ENCODE results near the gene SOCS6. TPM values are rescaled to one million over a fixed set of nuclear protein-coding genes. Genes with fewer than 3 reads are reported as not detected.

Gene SOCS6
- total RNA-seq, 1 experiment from 2014 or later: 53.4 TPM

DNA sequence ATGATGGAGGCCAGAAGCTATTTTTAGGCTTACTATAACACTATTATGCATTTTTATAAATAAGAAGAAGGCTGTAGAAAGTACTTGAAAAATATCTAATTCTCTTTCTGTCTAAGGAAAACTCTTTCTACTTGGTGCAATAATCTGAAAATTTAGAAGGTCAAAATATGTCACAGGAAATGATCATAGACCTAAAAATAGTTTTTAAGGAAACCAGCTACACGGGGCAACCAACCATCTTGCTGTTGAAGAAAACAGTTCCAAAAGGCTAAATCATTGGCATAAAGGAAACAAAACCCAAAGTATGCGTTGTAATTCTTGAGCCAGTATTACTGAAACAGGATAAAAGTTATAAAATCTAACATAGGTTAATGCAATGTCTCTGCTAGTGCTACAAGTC is 40.2 kb downstream of the SOCS6 start:
- Histone ChIP-seq H2AFZ (ENCODE audit: low read depth, low read length, poor library complexity, severe bottlenecking) (no peak overlapping the region), H3K27me3 (ENCODE audit: insufficient read depth, low read length) (no peaks in the 10 kb centered on the region), H3K79me2 (ENCODE audit: insufficient read depth, low read length) (peaks cover 87% of the 10 kb centered on the region), H4K20me1 (ENCODE audit: insufficient read depth) (no peaks in the 10 kb centered on the region), H3K9ac (ENCODE audit: low read length) (no peak overlapping the region), H3K36me3 (ENCODE audit: control insufficient read depth in 1 of 2, insufficient read depth in 2 of 2, low read length in 2 of 2) (peaks cover 7 to 41% of the 10 kb centered on the region in 2 experiments), H3K9me3 (ENCODE audit: control insufficient read depth in 1 of 2, insufficient read depth in 1 of 2, low read depth in 1 of 2, low read length in 2 of 2) (peaks cover 0 to 10% of the 10 kb centered on the region in 2 experiments; a peak in 1 of 4 replicates), H3K4me1 (ENCODE audit: control insufficient read depth in 1 of 2, insufficient read depth in 2 of 2, low read length in 2 of 2) (peaks cover 0 to 19% of the 10 kb centered on the region in 2 experiments; a peak in 2 of 4 replicates), H3K4me3 (replicated peaks in 1 of 2; ENCODE audit: low read depth in 1 of 2, low read length in 2 of 2) (no peak overlapping the region), H3K27ac (ENCODE audit: low read depth, low read length) (no peak overlapping the region), H3K4me2 (ENCODE audit: low read length) (no peak overlapping the region), H3K9me2 (ENCODE audit: insufficient read depth) (no peaks in the 10 kb centered on the region)
- ATAC-seq: no peak
- no peak for DNase-seq (ENCODE audit: low read depth, low spot score)
- no peak for TF ChIP-seq POLR2A (IDR thresholded peaks at IDR 0.05; ENCODE audit: borderline replicate concordance, extremely low read depth, insufficient read depth, insufficient read length)
- intact Hi-C loops (cut with micrococcal nuclease): no loop called here
- no TSS peak for BruUV-seq (replicated peaks)
- RAD21 ChIA-PET (ENCODE audit: low non-redundant PET in 1 of 2, low total read pairs in 2 of 2, uncharacterized antibody in 2 of 2, unreplicated experiment in 2 of 2): no interaction called here
- POLR2A ChIA-PET: no interaction called here
- CTCF ChIA-PET: no interaction called here

DNA sequence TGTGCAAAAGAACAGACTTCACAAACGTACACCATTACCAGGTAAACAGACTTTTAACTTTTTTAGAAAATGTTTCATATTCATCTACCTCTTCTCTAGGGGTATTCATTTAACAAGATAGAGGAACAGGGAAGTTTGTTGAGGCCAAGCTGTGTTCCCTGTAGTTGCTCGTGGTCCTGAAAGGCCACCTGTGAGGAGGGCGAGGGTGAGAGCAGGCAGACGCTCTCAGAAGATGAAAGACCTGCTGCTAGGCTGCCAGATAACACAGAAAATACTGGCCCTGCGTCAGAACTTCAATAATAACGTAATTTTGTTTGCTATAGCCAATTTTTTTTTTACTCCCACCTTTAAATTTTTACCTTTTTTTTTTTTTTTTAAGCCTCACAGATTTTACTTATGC is 42.0 kb downstream of the SOCS6 start:
- CTCF ChIA-PET: no interaction called here

More for the DNA sequence above, 42.0 kb downstream of the SOCS6 start:
- Histone ChIP-seq H3K9ac (ENCODE audit: low read length) (no peak overlapping the region), H3K79me2 (ENCODE audit: insufficient read depth, low read length) (peaks cover 76% of the 10 kb centered on the region), H3K4me1 (ENCODE audit: control insufficient read depth in 1 of 2, insufficient read depth in 2 of 2, low read length in 2 of 2) (peaks cover 10 to 37% of the 10 kb centered on the region in 2 experiments), H3K4me2 (ENCODE audit: low read length) (no peak overlapping the region), H3K36me3 (ENCODE audit: control insufficient read depth in 1 of 2, insufficient read depth in 2 of 2, low read length in 2 of 2) (peaks cover 2 to 46% of the 10 kb centered on the region in 2 experiments; a peak in 2 of 4 replicates), H3K9me2 (ENCODE audit: insufficient read depth) (no peaks in the 10 kb centered on the region), H3K27me3 (ENCODE audit: insufficient read depth, low read length) (no peaks in the 10 kb centered on the region), H3K4me3 (replicated peaks in 1 of 2; ENCODE audit: low read depth in 1 of 2, low read length in 2 of 2) (no peak overlapping the region), H4K20me1 (ENCODE audit: insufficient read depth) (no peaks in the 10 kb centered on the region), H3K27ac (ENCODE audit: low read depth, low read length) (0 out of 2 replicates have a peak overlapping the region, but pooled peaks have one; percentile 9), H3K9me3 (ENCODE audit: control insufficient read depth in 1 of 2, insufficient read depth in 1 of 2, low read depth in 1 of 2, low read length in 2 of 2) (peaks cover 0 to 20% of the 10 kb centered on the region in 2 experiments; a peak in 2 of 4 replicates), H2AFZ (ENCODE audit: low read depth, low read length, poor library complexity, severe bottlenecking) (no peak overlapping the region)
- ChIA-PET RAD21 (ENCODE audit: low non-redundant PET in 1 of 2, low total read pairs in 2 of 2, uncharacterized antibody in 2 of 2, unreplicated experiment in 2 of 2) (no interaction called here), POLR2A (no interaction called here)
- TF ChIP-seq SIN3A (IDR thresholded peaks at IDR 0.05; ENCODE audit: low read depth): no peak
- TF ChIP-seq JUND (IDR thresholded peaks at IDR 0.05): no peak
- TF ChIP-seq FOSL1 (IDR thresholded peaks at IDR 0.05; ENCODE audit: low read depth): no peak
- no peak for TF ChIP-seq EZH2phosphoT487 (IDR thresholded peaks at IDR 0.05; ENCODE audit: borderline replicate concordance)
- TF ChIP-seq, protein P1, sequence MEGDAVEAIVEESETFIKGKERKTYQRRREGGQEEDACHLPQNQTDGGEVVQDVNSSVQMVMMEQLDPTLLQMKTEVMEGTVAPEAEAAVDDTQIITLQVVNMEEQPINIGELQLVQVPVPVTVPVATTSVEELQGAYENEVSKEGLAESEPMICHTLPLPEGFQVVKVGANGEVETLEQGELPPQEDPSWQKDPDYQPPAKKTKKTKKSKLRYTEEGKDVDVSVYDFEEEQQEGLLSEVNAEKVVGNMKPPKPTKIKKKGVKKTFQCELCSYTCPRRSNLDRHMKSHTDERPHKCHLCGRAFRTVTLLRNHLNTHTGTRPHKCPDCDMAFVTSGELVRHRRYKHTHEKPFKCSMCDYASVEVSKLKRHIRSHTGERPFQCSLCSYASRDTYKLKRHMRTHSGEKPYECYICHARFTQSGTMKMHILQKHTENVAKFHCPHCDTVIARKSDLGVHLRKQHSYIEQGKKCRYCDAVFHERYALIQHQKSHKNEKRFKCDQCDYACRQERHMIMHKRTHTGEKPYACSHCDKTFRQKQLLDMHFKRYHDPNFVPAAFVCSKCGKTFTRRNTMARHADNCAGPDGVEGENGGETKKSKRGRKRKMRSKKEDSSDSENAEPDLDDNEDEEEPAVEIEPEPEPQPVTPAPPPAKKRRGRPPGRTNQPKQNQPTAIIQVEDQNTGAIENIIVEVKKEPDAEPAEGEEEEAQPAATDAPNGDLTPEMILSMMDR (IDR thresholded peaks at IDR 0.05 in 2 of 3, conservative IDR thresholded peaks at IDR 0.05 in 1 of 3; ENCODE audit: borderline replicate concordance in 1 of 3, insufficient read depth in 1 of 3, low read depth in 2 of 3, low read length in 2 of 3): no peak
- intact Hi-C loops (cut with micrococcal nuclease): no loop called here
- DNase-seq (ENCODE audit: low read depth, low spot score) (no peak), ATAC-seq (no peak)
- no TSS peak for BruUV-seq (replicated peaks)

All from HCT116 (cell line).